Activated T-cell treated with anti-CD3 and anti-CD28 coated beads, Interleukin-2, amount 50 U/mL, for 4 hours (primary cell): ENCODE data around the gene ST8SIA2. TPM values are rescaled to one million over a fixed set of nuclear protein-coding genes. Genes with fewer than 3 reads are reported as not detected.

ENCODE experiments used
- ATAC-seq, 2 donors: fragments of 200-7000 bp; cut with Tn5 transposase; one replicate each; pipeline ENCODE4 v1.10.0; 2021
- DNase-seq: peaks from one replicate; pipeline ENCODE4 v3.0.0-alpha.2; 2020
- H3K27me3 Mint-ChIP-seq: one replicate; pipeline ENCODE4 v1.8.0; 2021; ENCODE audit warnings: low read depth, mixed read lengths
- H3K36me3 Mint-ChIP-seq: one replicate; pipeline ENCODE4 v1.8.0; 2022; ENCODE audit warnings: mixed read lengths; ENCODE audit not compliant: insufficient read depth
- H3K4me1 Mint-ChIP-seq: one replicate; pipeline ENCODE4 v1.8.0; 2021; ENCODE audit warnings: low read depth, mixed read lengths
- H3K4me3 Mint-ChIP-seq: one replicate; pipeline ENCODE4 v1.8.0; 2021; ENCODE audit warnings: mild to moderate bottlenecking, moderate library complexity, mixed read lengths
- H3K9me3 Mint-ChIP-seq: one replicate; pipeline ENCODE4 v1.8.0; 2021; ENCODE audit warnings: mixed read lengths
- total RNA-seq, 3 donors: library from RNA; stranded (reverse); gene quantifications; one replicate each; pipeline ENCODE4 v1.2.1, GENCODE V29; 2021

ST8SIA2 gene
- total RNA-seq, 3 donors from 2014 or later: not detected

- no peak overlapping the region for H3K4me3 Mint-ChIP-seq
- no peaks in the 10 kb centered on the region for H3K4me1 Mint-ChIP-seq
- H3K9me3 Mint-ChIP-seq: no peaks in the 10 kb centered on the region
- ATAC-seq: no peak
- no peak for DNase-seq
- H3K27me3 Mint-ChIP-seq: peaks cover 14% of the 10 kb centered on the region
- no peaks in the 10 kb centered on the region for H3K36me3 Mint-ChIP-seq
These were observed 15.3 kb downstream of the ST8SIA2 start for GRCh38 chr15:92409006-92409405.

GRCh38 chr15:92409521-92409920 is 15.8 kb downstream of the ST8SIA2 start:
- Mint-ChIP-seq H3K4me3 (no peak overlapping the region), H3K4me1 (no peaks in the 10 kb centered on the region), H3K9me3 (no peaks in the 10 kb centered on the region), H3K27me3 (peaks cover 16% of the 10 kb centered on the region), H3K36me3 (no peaks in the 10 kb centered on the region)
- DNase-seq (no peak), ATAC-seq (no peak)

- no peak for ATAC-seq
- H3K4me1 Mint-ChIP-seq: no peaks in the 10 kb centered on the region
- no peak overlapping the region for H3K4me3 Mint-ChIP-seq
These were observed 16.9 kb downstream of the ST8SIA2 start for GRCh38 chr15:92410537-92410936.

GRCh38 chr15:92411256-92411655 is 17.6 kb downstream of the ST8SIA2 start:
- DNase-seq (no peak), ATAC-seq (no peak)
- no peaks in the 10 kb centered on the region for H3K36me3 Mint-ChIP-seq
- no peaks in the 10 kb centered on the region for H3K4me1 Mint-ChIP-seq
- no peaks in the 10 kb centered on the region for H3K9me3 Mint-ChIP-seq
- H3K27me3 Mint-ChIP-seq: peaks cover 24% of the 10 kb centered on the region
- no peak overlapping the region for H3K4me3 Mint-ChIP-seq

More at GRCh38 chr15:92410537-92410936, 16.9 kb downstream of the ST8SIA2 start:
- H3K36me3 Mint-ChIP-seq: no peaks in the 10 kb centered on the region
- peaks cover 19% of the 10 kb centered on the region for H3K27me3 Mint-ChIP-seq
- DNase-seq: no peak
- no peaks in the 10 kb centered on the region for H3K9me3 Mint-ChIP-seq

GRCh38 chr15:92413510-92413909 is 19.8 kb downstream of the ST8SIA2 start:
- H3K27me3 Mint-ChIP-seq: peaks cover 27% of the 10 kb centered on the region
- no peaks in the 10 kb centered on the region for H3K9me3 Mint-ChIP-seq
- ATAC-seq (no peak), DNase-seq (no peak)
- H3K4me1 Mint-ChIP-seq: no peaks in the 10 kb centered on the region
- no peaks in the 10 kb centered on the region for H3K36me3 Mint-ChIP-seq
- H3K4me3 Mint-ChIP-seq: no peak overlapping the region

GRCh38 chr15:92415639-92416297 is 22.1 kb downstream of the ST8SIA2 start:
- no peak overlapping the region for H3K4me3 Mint-ChIP-seq
- H3K36me3 Mint-ChIP-seq: no peaks in the 10 kb centered on the region
- no peaks in the 10 kb centered on the region for H3K4me1 Mint-ChIP-seq
- no peak for DNase-seq
- ATAC-seq: no peak
- H3K27me3 Mint-ChIP-seq: peaks cover 20% of the 10 kb centered on the region
- no peaks in the 10 kb centered on the region for H3K9me3 Mint-ChIP-seq

- Mint-ChIP-seq H3K4me1 (no peaks in the 10 kb centered on the region), H3K9me3 (no peaks in the 10 kb centered on the region), H3K27me3 (peaks cover 15% of the 10 kb centered on the region), H3K4me3 (no peak overlapping the region), H3K36me3 (no peaks in the 10 kb centered on the region)
- no peak for DNase-seq
- ATAC-seq: no peak
These were observed 22.9 kb downstream of the ST8SIA2 start for GRCh38 chr15:92416557-92416956.

GRCh38 chr15:92417716-92418115 is 24.0 kb downstream of the ST8SIA2 start:
- H3K4me3 Mint-ChIP-seq: no peak overlapping the region
- no peak for DNase-seq
- ATAC-seq: no peak
- H3K27me3 Mint-ChIP-seq: peaks cover 12% of the 10 kb centered on the region
- H3K36me3 Mint-ChIP-seq: no peaks in the 10 kb centered on the region
- no peaks in the 10 kb centered on the region for H3K4me1 Mint-ChIP-seq
- H3K9me3 Mint-ChIP-seq: no peaks in the 10 kb centered on the region

GRCh38 chr15:92418864-92419263 is 25.2 kb downstream of the ST8SIA2 start:
- no peak overlapping the region for H3K4me3 Mint-ChIP-seq
- ATAC-seq (no peak), DNase-seq (no peak)
- H3K4me1 Mint-ChIP-seq: no peaks in the 10 kb centered on the region
- peaks cover 12% of the 10 kb centered on the region for H3K27me3 Mint-ChIP-seq
- H3K36me3 Mint-ChIP-seq: no peaks in the 10 kb centered on the region
- no peaks in the 10 kb centered on the region for H3K9me3 Mint-ChIP-seq

GRCh38 chr15:92421976-92422375 is 28.3 kb downstream of the ST8SIA2 start:
- H3K4me1 Mint-ChIP-seq: no peaks in the 10 kb centered on the region
- peaks cover 18% of the 10 kb centered on the region for H3K27me3 Mint-ChIP-seq
- no peak overlapping the region for H3K4me3 Mint-ChIP-seq
- no peaks in the 10 kb centered on the region for H3K9me3 Mint-ChIP-seq
- ATAC-seq (no peak), DNase-seq (no peak)
- no peaks in the 10 kb centered on the region for H3K36me3 Mint-ChIP-seq

GRCh38 chr15:92425578-92426225 is 32.0 kb downstream of the ST8SIA2 start:
- ATAC-seq (no peak), DNase-seq (no peak)
- Mint-ChIP-seq H3K27me3 (peaks cover 18% of the 10 kb centered on the region), H3K36me3 (no peaks in the 10 kb centered on the region), H3K4me3 (no peak overlapping the region), H3K4me1 (no peaks in the 10 kb centered on the region), H3K9me3 (no peaks in the 10 kb centered on the region)

GRCh38 chr15:92429378-92430068 is 35.8 kb downstream of the ST8SIA2 start:
- Mint-ChIP-seq H3K27me3 (peaks cover 19% of the 10 kb centered on the region), H3K4me1 (no peaks in the 10 kb centered on the region), H3K36me3 (no peaks in the 10 kb centered on the region), H3K4me3 (no peak overlapping the region), H3K9me3 (no peaks in the 10 kb centered on the region)
- ATAC-seq: no peak
- no peak for DNase-seq

GRCh38 chr15:92430069-92430440 is 36.4 kb downstream of the ST8SIA2 start:
- ATAC-seq (no peak), DNase-seq (no peak)
- peaks cover 19% of the 10 kb centered on the region for H3K27me3 Mint-ChIP-seq
- no peaks in the 10 kb centered on the region for H3K4me1 Mint-ChIP-seq
- H3K9me3 Mint-ChIP-seq: no peaks in the 10 kb centered on the region
- no peaks in the 10 kb centered on the region for H3K36me3 Mint-ChIP-seq
- no peak overlapping the region for H3K4me3 Mint-ChIP-seq

- Mint-ChIP-seq H3K4me3 (no peak overlapping the region), H3K9me3 (no peaks in the 10 kb centered on the region)
- ATAC-seq: no peak
These were observed 41.5 kb downstream of the ST8SIA2 start for GRCh38 chr15:92435145-92435544.

GRCh38 chr15:92438471-92438870 is 44.8 kb downstream of the ST8SIA2 start:
- DNase-seq (no peak), ATAC-seq (no peak)
- Mint-ChIP-seq H3K27me3 (peaks cover 6% of the 10 kb centered on the region), H3K4me1 (no peaks in the 10 kb centered on the region), H3K4me3 (no peak overlapping the region), H3K9me3 (no peaks in the 10 kb centered on the region), H3K36me3 (no peaks in the 10 kb centered on the region)

More at GRCh38 chr15:92435145-92435544, 41.5 kb downstream of the ST8SIA2 start:
- Mint-ChIP-seq H3K4me1 (no peaks in the 10 kb centered on the region), H3K36me3 (no peaks in the 10 kb centered on the region), H3K27me3 (peaks cover 8% of the 10 kb centered on the region)
- DNase-seq: no peak
